Peyer's patch (tissue), 4 donors: Measurements from ENCODE around the gene CPHXL. TPM values are rescaled to one million over a fixed set of nuclear protein-coding genes. Genes with fewer than 3 reads are reported as not detected.

ENCODE experiments used
- DNase-seq, 3 donors: peaks; one replicate each; pipeline ENCODE4 v3.0.0-alpha.2; 2017 to 2019
- H3K27ac ChIP-seq, 4 donors: fragments of 200-600 bp; sonication (generic); one replicate each; pipeline ENCODE4 v1.5.1; 2016 to 2019
- H3K27me3 ChIP-seq, 2 donors: fragments of 200-600 bp; sonication (generic); one replicate each; pipeline ENCODE4 v1.5.1; 2019
- H3K36me3 ChIP-seq, 3 donors: fragments of 200-600 bp; sonication (generic); one replicate each; pipeline ENCODE4 v1.5.1; 2016 to 2019
- H3K4me1 ChIP-seq, 4 donors: fragments of 200-600 bp; sonication (generic); one replicate each; pipeline ENCODE4 v1.5.1; 2016 to 2019
- H3K4me3 ChIP-seq, 4 donors: fragments of 200-600 bp; sonication (generic); 1 replicate in 3 of 4; 2 replicates in 1 of 4; pipeline ENCODE4 v1.5.1; 2016 to 2019; ENCODE audit warnings: mild to moderate bottlenecking in 1 of 4
- H3K9me3 ChIP-seq, 4 donors: fragments of 200-600 bp; sonication (generic); one replicate each; pipeline ENCODE4 v1.5.1; 2016 to 2019; ENCODE audit warnings: mild to moderate bottlenecking in 1 of 4
- POLR2A ChIP-seq, 2 donors: fragments of 450-650 bp; IDR thresholded peaks; one replicate each; pipeline ENCODE4 v1.5.1; 2017; ENCODE audit warnings: antibody characterized with exemption in 2 of 2, mild to moderate bottlenecking in 2 of 2, moderate library complexity in 2 of 2
- total RNA-seq, 4 donors: library from RNA; depleted of rRNA; stranded (reverse); fragments of >200 nt; gene quantifications; one replicate each; pipeline ENCODE4 v1.1.0, GENCODE V29; 2016
- TF ChIP-seq, protein P1 (sequence below), 6 experiments: fragments of 450-650 bp in 4 of 6; fragments of 200-600 bp in 2 of 6; sonication (generic) in 1 of 6; IDR thresholded peaks; one replicate each; pipeline ENCODE4 v1.5.1; 2017 to 2019; ENCODE audit warnings: antibody characterized with exemption in 6 of 6, mild to moderate bottlenecking in 3 of 6, moderate library complexity in 1 of 6

Gene CPHXL
- not detected for total RNA-seq

DNA sequence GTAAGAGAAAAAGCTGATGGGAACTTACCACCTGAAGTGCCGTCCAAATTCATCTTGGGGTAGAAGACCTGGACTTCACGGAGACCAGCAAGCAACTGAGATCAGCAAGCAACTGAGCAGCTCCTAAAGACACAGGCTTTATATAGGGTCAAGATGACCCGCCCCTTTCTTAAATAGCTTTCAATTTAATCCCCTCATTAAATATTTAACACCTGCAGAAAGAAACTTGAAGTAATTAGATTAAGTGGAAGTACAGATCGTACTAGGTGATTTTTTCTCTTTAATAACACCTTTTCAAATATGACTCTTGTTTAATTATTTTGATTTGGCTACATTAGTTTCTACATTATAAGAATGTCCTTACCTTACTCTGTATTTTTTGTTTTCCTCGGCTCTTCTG, at the start of gene CPHXL:
CPHXL (minus strand) TSS at position 101 of the 400 bp plus-strand sequence; CDS start at position 53, 48 bp downstream.
- no peaks in the 10 kb centered on the region for H3K9me3 ChIP-seq
- H3K27ac ChIP-seq = no peak within 1 kb of the TSS
- no peaks in the 10 kb centered on the region for H3K27me3 ChIP-seq
- no peak for DNase-seq
- no peak within 1 kb of the TSS for H3K4me3 ChIP-seq
- H3K36me3 ChIP-seq = no peaks in the 10 kb centered on the region
- no peak for TF ChIP-seq POLR2A (IDR thresholded peaks at IDR 0.05)
- TF ChIP-seq, protein P1, sequence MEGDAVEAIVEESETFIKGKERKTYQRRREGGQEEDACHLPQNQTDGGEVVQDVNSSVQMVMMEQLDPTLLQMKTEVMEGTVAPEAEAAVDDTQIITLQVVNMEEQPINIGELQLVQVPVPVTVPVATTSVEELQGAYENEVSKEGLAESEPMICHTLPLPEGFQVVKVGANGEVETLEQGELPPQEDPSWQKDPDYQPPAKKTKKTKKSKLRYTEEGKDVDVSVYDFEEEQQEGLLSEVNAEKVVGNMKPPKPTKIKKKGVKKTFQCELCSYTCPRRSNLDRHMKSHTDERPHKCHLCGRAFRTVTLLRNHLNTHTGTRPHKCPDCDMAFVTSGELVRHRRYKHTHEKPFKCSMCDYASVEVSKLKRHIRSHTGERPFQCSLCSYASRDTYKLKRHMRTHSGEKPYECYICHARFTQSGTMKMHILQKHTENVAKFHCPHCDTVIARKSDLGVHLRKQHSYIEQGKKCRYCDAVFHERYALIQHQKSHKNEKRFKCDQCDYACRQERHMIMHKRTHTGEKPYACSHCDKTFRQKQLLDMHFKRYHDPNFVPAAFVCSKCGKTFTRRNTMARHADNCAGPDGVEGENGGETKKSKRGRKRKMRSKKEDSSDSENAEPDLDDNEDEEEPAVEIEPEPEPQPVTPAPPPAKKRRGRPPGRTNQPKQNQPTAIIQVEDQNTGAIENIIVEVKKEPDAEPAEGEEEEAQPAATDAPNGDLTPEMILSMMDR (IDR thresholded peaks at IDR 0.05) = no peak
- peaks cover 0 to 6% (median 1%) of the 10 kb centered on the region in 4 donors for H3K4me1 ChIP-seq

DNA sequence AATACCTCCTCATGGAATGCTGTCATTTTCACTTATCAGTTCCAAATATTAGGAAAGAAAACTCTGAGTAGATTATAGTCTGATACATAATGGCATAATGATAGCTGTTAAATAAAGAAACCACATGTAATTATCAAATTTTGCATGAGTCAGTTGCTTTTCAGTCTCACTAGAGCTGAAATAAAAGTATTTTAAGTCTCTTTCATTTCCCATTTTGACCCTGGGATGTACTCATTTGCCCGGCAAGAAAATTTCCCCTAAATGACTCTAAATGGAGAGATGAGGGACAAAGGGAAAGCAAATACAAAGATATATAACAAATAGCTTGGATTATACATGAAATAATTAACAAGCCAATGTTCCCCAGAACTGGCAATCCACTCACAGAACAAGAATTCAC, 47.9 kb upstream of the CPHXL start:
- H3K27me3 ChIP-seq = no peaks in the 10 kb centered on the region

DNA sequence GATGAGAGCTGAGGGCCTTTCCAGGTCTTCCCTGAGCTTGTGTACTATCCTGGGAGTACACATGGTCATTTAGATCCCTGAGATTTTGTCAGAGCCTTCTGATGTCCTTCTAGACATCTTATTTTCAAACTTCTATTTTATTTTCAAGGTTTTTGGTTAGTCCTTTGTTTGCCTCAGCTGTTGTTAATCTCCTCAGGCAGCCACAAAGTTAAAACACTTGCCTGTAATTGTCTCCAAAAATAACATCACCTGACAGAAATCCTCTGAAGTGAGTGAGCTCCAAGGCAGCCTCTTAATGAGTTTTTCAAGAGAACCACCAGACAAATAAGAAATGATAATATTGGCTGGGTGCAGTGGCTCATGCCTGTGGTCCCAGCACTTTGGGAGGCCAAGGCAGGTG, 43.8 kb upstream of the CPHXL start:
- TF ChIP-seq, protein P1 (IDR thresholded peaks at IDR 0.05) = no peak
- TF ChIP-seq POLR2A (IDR thresholded peaks at IDR 0.05) = no peak

More for the DNA sequence above, 47.9 kb upstream of the CPHXL start:
- Histone ChIP-seq H3K9me3 (no peaks in the 10 kb centered on the region), H3K36me3 (no peaks in the 10 kb centered on the region), H3K27ac (no peak overlapping the region), H3K4me3 (no peak overlapping the region), H3K4me1 (no peaks in the 10 kb centered on the region)
- TF ChIP-seq POLR2A (IDR thresholded peaks at IDR 0.05) = no peak
- TF ChIP-seq, protein P1 (IDR thresholded peaks at IDR 0.05) = no peak
- no peak for DNase-seq

DNA sequence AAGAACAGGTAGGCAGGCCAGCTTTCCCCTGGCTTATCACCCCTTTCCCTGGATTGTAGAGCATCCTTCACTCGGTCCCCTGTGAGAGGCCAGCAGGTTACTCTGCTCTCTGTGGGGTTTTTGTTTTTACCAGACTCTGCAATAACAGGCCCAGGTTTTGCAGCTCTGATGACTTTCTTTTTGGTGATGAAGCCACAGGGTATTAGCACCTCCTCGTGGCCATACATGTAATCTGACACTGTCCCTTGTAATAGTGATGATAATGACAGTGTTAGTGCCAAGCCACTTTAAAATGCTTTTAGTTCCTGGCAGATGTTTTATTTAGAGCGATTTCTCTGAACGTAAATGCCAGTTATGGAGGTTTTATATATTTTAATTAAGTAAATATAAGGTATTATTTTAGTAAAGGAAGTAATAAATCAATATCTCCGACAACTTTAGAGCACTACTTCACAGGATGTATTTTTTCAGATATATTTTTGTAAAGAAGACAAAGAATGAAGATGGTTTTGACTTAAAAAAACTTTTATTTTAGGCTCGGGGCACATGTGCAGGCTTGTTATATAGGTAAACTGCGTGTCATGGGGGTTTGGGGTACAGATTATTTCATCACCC, 38.0 kb upstream of the CPHXL start:
- H3K4me1 ChIP-seq = no peaks in the 10 kb centered on the region
- no peak overlapping the region for H3K27ac ChIP-seq
- no peaks in the 10 kb centered on the region for H3K27me3 ChIP-seq
- DNase-seq = peak in 2 of 3 donors; percentile 45 to 83
- no peaks in the 10 kb centered on the region for H3K36me3 ChIP-seq
- no peak overlapping the region for H3K4me3 ChIP-seq
- no peaks in the 10 kb centered on the region for H3K9me3 ChIP-seq
- TF ChIP-seq POLR2A (IDR thresholded peaks at IDR 0.05) = no peak
- TF ChIP-seq, protein P1 (IDR thresholded peaks at IDR 0.05) = peak; percentile 39 to 96 (median 84)

More for the DNA sequence above, 43.8 kb upstream of the CPHXL start:
- no peaks in the 10 kb centered on the region for H3K9me3 ChIP-seq
- no peaks in the 10 kb centered on the region for H3K36me3 ChIP-seq
- no peak overlapping the region for H3K4me3 ChIP-seq
- no peaks in the 10 kb centered on the region for H3K27me3 ChIP-seq
- H3K27ac ChIP-seq = no peak overlapping the region
- DNase-seq = no peak
- no peaks in the 10 kb centered on the region for H3K4me1 ChIP-seq

DNA sequence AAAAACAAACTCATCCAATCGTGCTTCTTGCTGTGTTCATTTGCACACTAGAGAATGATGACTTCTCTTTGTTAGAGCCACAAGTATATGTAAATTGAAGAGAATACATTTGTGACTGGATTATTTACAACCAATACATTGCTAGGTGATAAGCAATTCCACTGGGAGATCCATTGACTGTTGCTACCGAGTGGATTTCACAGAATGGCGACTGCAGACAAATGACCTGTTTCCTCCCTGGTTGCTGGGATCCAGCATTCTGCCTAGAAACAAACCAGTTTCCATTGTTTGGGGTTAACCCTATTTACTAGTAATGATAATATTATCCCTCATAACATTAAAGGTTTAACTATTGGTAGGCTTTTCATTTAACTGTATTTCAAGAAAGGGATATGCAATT, 36.9 kb upstream of the CPHXL start:
- H3K27me3 ChIP-seq = no peaks in the 10 kb centered on the region
- no peaks in the 10 kb centered on the region for H3K9me3 ChIP-seq
- H3K27ac ChIP-seq = no peak overlapping the region
- no peak for TF ChIP-seq POLR2A (IDR thresholded peaks at IDR 0.05)
- TF ChIP-seq, protein P1 (IDR thresholded peaks at IDR 0.05) = no peak
- no peak overlapping the region for H3K4me3 ChIP-seq
- no peaks in the 10 kb centered on the region for H3K4me1 ChIP-seq
- no peaks in the 10 kb centered on the region for H3K36me3 ChIP-seq
- DNase-seq = no peak
